ENCODE measurements around the gene CEMP1. TPM values are rescaled to one million over a fixed set of nuclear protein-coding genes. Genes with fewer than 3 reads are reported as not detected.

The CEMP1 gene
- total and polyA plus RNA-seq, 2 donors (not counting 1 experiment from before 2014, with no cell fraction given): 0.66 to 2.3 TPM

DNA sequence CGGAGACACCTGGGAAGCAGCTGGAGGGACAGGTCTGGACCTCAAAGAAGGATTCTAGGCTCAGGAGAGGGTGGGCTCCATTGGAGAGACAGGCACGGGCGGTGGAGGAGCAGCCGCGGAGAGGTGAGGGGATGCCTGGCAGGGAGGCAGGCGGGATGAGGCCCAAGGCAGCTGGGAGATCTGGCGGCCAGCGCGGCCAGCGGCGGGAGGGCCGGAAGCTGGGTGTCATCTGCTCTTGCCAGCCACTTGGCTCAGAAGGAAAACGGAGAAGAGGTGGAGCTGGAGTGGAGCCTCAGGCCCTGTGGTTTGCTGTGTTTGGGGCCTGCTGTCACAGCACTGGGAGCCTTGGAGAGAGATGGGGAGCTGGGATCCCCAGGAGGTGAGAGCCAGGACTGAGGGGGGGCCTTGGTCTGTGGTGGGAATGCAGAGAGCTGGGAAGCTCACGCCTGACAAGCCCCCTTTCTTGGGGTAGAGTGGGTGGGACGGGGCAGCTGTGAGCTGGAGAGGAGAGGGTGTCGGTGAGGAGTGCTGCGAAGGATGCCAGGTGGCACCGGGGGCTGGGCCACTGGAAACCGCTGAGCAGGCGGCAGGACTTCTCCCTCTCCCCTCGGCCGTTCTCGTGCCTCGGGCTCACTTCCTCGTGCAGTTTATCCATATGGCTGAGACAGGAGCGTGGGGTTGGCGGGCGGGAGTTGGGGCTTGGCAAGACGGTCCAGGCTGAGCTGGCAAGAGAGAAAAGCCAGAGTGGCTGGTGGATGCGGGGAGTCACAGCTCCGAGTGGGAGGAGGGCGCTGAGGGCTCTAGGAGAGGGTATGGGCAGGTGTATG lies 48.3 kb downstream of the CEMP1 start:
- Mint-ChIP-seq H3K27me3 (no peaks in the 10 kb centered on the region), H3K9me3 (ENCODE audit: insufficient read depth) (no peaks in the 10 kb centered on the region), H3K4me3 (no peak overlapping the region), H3K4me1 (peaks cover 17% of the 10 kb centered on the region), H3K27ac (no peak overlapping the region)
- no peak overlapping the region for H3K4me3 ChIP-seq (ENCODE audit: control extremely low read depth in 1 of 5, extremely low read depth in 1 of 5, insufficient read depth in 1 of 5, low read depth in 2 of 5, low read length in 4 of 5)
- H3K79me2 ChIP-seq (ENCODE audit: control insufficient read depth, insufficient read depth, low read length): peaks cover 80% of the 10 kb centered on the region
- intact Hi-C loops (cut with micrococcal nuclease): no loop called here
- DNase-seq: no peak
- no peak overlapping the region for H3K9ac ChIP-seq (ENCODE audit: low read length)
- H3K9me3 ChIP-seq (ENCODE audit: control extremely low read depth in 1 of 3, control insufficient read depth in 2 of 3, insufficient read depth in 1 of 3, low read length in 2 of 3): no peaks in the 10 kb centered on the region
- no peak overlapping the region for H3K27ac ChIP-seq (ENCODE audit: low read length in 2 of 2)
- ChIA-PET POLR2A (no interaction called here), CTCF (interaction anchor here (1.2 to 1.4 kb wide), 2 partner anchors 18 to 187 kb away, joined by 4 to 6 read pairs; no protein-coding TSS in a partner anchor)
- ATAC-seq (ENCODE audit: low read depth): no peak
- H3K4me2 ChIP-seq (replicated peaks; ENCODE audit: low read depth, low read length, poor library complexity, severe bottlenecking): no peak overlapping the region
- peaks cover 11% of the 10 kb centered on the region for H4K20me1 ChIP-seq (ENCODE audit: control insufficient read depth, insufficient read depth, low read length, poor library complexity, severe bottlenecking)
- no peaks in the 10 kb centered on the region for H3K27me3 ChIP-seq (replicated peaks in 1 of 4; ENCODE audit: control extremely low read depth in 1 of 4, control insufficient read depth in 3 of 4, insufficient read depth in 4 of 4, low read length in 3 of 4)
- H2AFZ ChIP-seq (ENCODE audit: insufficient read depth, low read depth, low read length, poor library complexity, severe bottlenecking): no peak overlapping the region
- 80% methylated on average over 32 of the region's 32 CpGs for WGBS (ENCODE audit: insufficient coverage)
- TF ChIP-seq, protein P1, sequence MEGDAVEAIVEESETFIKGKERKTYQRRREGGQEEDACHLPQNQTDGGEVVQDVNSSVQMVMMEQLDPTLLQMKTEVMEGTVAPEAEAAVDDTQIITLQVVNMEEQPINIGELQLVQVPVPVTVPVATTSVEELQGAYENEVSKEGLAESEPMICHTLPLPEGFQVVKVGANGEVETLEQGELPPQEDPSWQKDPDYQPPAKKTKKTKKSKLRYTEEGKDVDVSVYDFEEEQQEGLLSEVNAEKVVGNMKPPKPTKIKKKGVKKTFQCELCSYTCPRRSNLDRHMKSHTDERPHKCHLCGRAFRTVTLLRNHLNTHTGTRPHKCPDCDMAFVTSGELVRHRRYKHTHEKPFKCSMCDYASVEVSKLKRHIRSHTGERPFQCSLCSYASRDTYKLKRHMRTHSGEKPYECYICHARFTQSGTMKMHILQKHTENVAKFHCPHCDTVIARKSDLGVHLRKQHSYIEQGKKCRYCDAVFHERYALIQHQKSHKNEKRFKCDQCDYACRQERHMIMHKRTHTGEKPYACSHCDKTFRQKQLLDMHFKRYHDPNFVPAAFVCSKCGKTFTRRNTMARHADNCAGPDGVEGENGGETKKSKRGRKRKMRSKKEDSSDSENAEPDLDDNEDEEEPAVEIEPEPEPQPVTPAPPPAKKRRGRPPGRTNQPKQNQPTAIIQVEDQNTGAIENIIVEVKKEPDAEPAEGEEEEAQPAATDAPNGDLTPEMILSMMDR (IDR thresholded peaks at IDR 0.05): no peak
- no peak for TF ChIP-seq EZH2 (IDR thresholded peaks at IDR 0.05; ENCODE audit: borderline replicate concordance, insufficient read depth, low read depth, low read length, poor library complexity, severe bottlenecking)
- H3K36me3 ChIP-seq (replicated peaks in 1 of 2; ENCODE audit: control extremely low read depth in 1 of 2, control insufficient read depth in 1 of 2, extremely low read depth in 1 of 2, insufficient read depth in 2 of 2, low read length in 1 of 2): no peaks in the 10 kb centered on the region
- H3K4me1 ChIP-seq (ENCODE audit: control insufficient read depth in 2 of 2, insufficient read depth in 2 of 2, low read length in 2 of 2): peaks cover 22 to 23% of the 10 kb centered on the region in 2 donors

GRCh38 chr16:2482249-2482648 lies 49.0 kb downstream of the CEMP1 start:
- peaks cover 13% of the 10 kb centered on the region for H3K4me1 Mint-ChIP-seq

More at GRCh38 chr16:2482249-2482648, 49.0 kb downstream of the CEMP1 start:
- no peaks in the 10 kb centered on the region for H3K27me3 Mint-ChIP-seq
- no peaks in the 10 kb centered on the region for H3K9me3 Mint-ChIP-seq (ENCODE audit: insufficient read depth)
- Histone ChIP-seq H3K4me1 (ENCODE audit: control insufficient read depth in 2 of 2, insufficient read depth in 2 of 2, low read length in 2 of 2) (peaks cover 15 to 16% of the 10 kb centered on the region in 2 donors), H4K20me1 (ENCODE audit: control insufficient read depth, insufficient read depth, low read length, poor library complexity, severe bottlenecking) (peaks cover 17% of the 10 kb centered on the region), H3K79me2 (ENCODE audit: control insufficient read depth, insufficient read depth, low read length) (peaks cover 80% of the 10 kb centered on the region), H3K27ac (ENCODE audit: low read length in 2 of 2) (no peak overlapping the region), H3K27me3 (replicated peaks in 1 of 4; ENCODE audit: control extremely low read depth in 1 of 4, control insufficient read depth in 3 of 4, insufficient read depth in 4 of 4, low read length in 3 of 4) (no peaks in the 10 kb centered on the region), H3K9ac (ENCODE audit: low read length) (no peak overlapping the region), H3K9me3 (ENCODE audit: control extremely low read depth in 1 of 3, control insufficient read depth in 2 of 3, insufficient read depth in 1 of 3, low read length in 2 of 3) (no peaks in the 10 kb centered on the region), H3K4me2 (replicated peaks; ENCODE audit: low read depth, low read length, poor library complexity, severe bottlenecking) (no peak overlapping the region), H3K4me3 (ENCODE audit: control extremely low read depth in 1 of 5, extremely low read depth in 1 of 5, insufficient read depth in 1 of 5, low read depth in 2 of 5, low read length in 4 of 5) (no peak overlapping the region), H2AFZ (ENCODE audit: insufficient read depth, low read depth, low read length, poor library complexity, severe bottlenecking) (no peak overlapping the region), H3K36me3 (replicated peaks in 1 of 2; ENCODE audit: control extremely low read depth in 1 of 2, control insufficient read depth in 1 of 2, extremely low read depth in 1 of 2, insufficient read depth in 2 of 2, low read length in 1 of 2) (no peaks in the 10 kb centered on the region)
- no peak overlapping the region for H3K27ac Mint-ChIP-seq
- WGBS (ENCODE audit: insufficient coverage): 95% methylated on average over 12 of the region's 13 CpGs
- no peak for TF ChIP-seq EZH2 (IDR thresholded peaks at IDR 0.05; ENCODE audit: borderline replicate concordance, insufficient read depth, low read depth, low read length, poor library complexity, severe bottlenecking)
- TF ChIP-seq, protein P1 (IDR thresholded peaks at IDR 0.05): no peak
- ATAC-seq (ENCODE audit: low read depth) (no peak), DNase-seq (no peak)
- intact Hi-C loops (cut with micrococcal nuclease): no loop called here
- ChIA-PET POLR2A (interaction anchor here (0.6 kb wide), 1 partner anchor 264 kb away, joined by 4 read pairs; no protein-coding TSS in a partner anchor), CTCF (interaction anchor here (1.2 kb wide), 1 partner anchor 19 kb away, joined by 6 read pairs; no protein-coding TSS in a partner anchor)
- no peak overlapping the region for H3K4me3 Mint-ChIP-seq
